ENCODE results near the gene CBFA2T3. TPM values are rescaled to one million over a fixed set of nuclear protein-coding genes. Genes with fewer than 3 reads are reported as not detected.

CBFA2T3 gene
- total RNA-seq, 6 experiments from 2014 or later = 2.5 to 9.8 (median 4.2) TPM

GRCh38 chr16:88943741-88944140 is 33.3 kb downstream of the CBFA2T3 start:
- DNase-seq (no peak), ATAC-seq (no peak)
- H3K4me1 ChIP-seq = no peaks in the 10 kb centered on the region
- H3K9me3 ChIP-seq = no peaks in the 10 kb centered on the region
- 83% methylated on average over 4 of the region's 20 CpGs for WGBS (ENCODE audit: insufficient coverage, low coverage, low lambda C conversion rate, missing lambda C conversion rate)
- H3K36me3 ChIP-seq = no peaks in the 10 kb centered on the region
- H3K27me3 ChIP-seq = peaks cover 0 to 12% of the 10 kb centered on the region in 2 donors
- no peak overlapping the region for H3K27ac ChIP-seq
- intact Hi-C loops (cut with DNase I) = loop anchor here in 1 of 2 donors (5.0 to 10.0 kb wide), 2 partner anchors 224 to 281 kb away; no protein-coding TSS in a partner anchor
- no peak overlapping the region for H3K4me3 ChIP-seq
- no peak for TF ChIP-seq CTCF (IDR thresholded peaks at IDR 0.05)
- no peak for TF ChIP-seq POLR2A (IDR thresholded peaks at IDR 0.05)

- Histone ChIP-seq H3K4me1 (no peaks in the 10 kb centered on the region), H3K36me3 (no peaks in the 10 kb centered on the region), H3K27ac (no peak overlapping the region), H3K9me3 (no peaks in the 10 kb centered on the region), H3K27me3 (peaks cover 0 to 12% of the 10 kb centered on the region in 2 donors), H3K4me3 (no peak overlapping the region)
- TF ChIP-seq POLR2A (IDR thresholded peaks at IDR 0.05) (no peak), CTCF (IDR thresholded peaks at IDR 0.05) (no peak)
- intact Hi-C loops (cut with DNase I) = loop anchor here in 1 of 2 donors (5.0 to 10.0 kb wide), 2 partner anchors 224 to 282 kb away; no protein-coding TSS in a partner anchor
- no peak for DNase-seq
- ATAC-seq = no peak
- WGBS (ENCODE audit: insufficient coverage, low coverage, low lambda C conversion rate, missing lambda C conversion rate) = 80% methylated on average over 3 of the region's 18 CpGs
Measured at GRCh38 chr16:88943131-88943664, 33.8 kb downstream of the CBFA2T3 start.

DNA sequence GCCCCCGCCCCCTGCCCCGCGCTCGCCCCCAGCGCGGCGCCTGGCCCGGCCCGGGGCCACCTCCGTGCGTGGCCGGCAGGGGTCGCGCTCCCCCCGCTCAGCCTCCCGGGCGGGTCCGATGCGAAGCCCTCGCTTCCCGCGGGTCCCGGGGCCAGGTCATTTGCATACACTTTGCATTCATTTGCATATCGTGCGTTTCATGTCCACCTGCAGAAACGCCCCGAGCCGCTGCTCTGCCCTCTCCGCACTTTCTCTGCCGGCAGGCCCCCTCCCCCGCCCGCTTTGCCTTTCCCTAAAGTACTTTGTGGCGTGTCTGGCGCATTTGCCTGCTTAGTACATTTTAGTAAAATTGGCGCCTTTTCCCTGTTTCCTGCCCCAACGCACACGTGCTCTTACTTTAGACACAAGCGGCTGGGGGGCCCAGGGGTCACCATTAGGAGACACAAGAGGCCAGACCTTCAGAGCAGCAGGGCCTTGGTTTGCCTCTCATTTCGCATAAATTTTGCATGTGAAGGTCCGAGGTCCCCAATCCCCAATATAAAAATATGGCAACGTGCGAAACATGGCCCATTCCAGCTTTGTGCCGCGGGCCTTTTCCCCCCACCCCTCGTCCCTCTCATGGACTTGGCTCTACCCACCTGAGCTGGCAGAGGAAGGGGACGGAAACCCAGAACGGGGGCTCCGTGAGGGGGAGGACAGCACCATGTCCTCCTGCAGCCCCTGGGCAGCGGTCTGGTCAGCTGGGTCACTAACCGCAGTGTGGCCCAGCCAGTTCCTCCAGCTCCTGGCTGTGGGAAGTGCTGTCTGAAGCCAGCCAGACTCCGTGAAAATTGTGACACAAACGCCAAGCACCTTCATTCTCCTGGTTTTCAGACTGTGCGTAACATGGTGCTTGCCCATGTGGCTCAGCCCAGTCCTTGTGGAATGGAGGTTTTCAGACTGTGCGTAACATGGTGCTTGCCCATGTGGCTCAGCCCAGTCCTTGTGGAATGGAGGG is 34.8 kb downstream of the CBFA2T3 start:
- Histone ChIP-seq H3K27ac (no peak overlapping the region), H3K4me3 (peak overlapping the region in 1 of 3 donors; percentile 42), H3K27me3 (peaks cover 0 to 12% of the 10 kb centered on the region in 2 donors), H3K36me3 (no peaks in the 10 kb centered on the region), H3K9me3 (no peaks in the 10 kb centered on the region), H3K4me1 (no peaks in the 10 kb centered on the region)
- no peak for TF ChIP-seq POLR2A (IDR thresholded peaks at IDR 0.05)
- peak; percentile 45 to 80 (median 52) for TF ChIP-seq CTCF (IDR thresholded peaks at IDR 0.05)
- DNase-seq = peak in 1 of 3 donors; percentile 51
- intact Hi-C loops (cut with DNase I) = loop anchor here in 1 of 2 donors (5.0 to 10.0 kb wide), 2 partner anchors 225 to 283 kb away; no protein-coding TSS in a partner anchor
- 34% methylated on average over 20 of the region's 54 CpGs for WGBS (ENCODE audit: insufficient coverage, low coverage, low lambda C conversion rate, missing lambda C conversion rate)
- ATAC-seq = peak; percentile 29 to 66 (median 62)

DNA sequence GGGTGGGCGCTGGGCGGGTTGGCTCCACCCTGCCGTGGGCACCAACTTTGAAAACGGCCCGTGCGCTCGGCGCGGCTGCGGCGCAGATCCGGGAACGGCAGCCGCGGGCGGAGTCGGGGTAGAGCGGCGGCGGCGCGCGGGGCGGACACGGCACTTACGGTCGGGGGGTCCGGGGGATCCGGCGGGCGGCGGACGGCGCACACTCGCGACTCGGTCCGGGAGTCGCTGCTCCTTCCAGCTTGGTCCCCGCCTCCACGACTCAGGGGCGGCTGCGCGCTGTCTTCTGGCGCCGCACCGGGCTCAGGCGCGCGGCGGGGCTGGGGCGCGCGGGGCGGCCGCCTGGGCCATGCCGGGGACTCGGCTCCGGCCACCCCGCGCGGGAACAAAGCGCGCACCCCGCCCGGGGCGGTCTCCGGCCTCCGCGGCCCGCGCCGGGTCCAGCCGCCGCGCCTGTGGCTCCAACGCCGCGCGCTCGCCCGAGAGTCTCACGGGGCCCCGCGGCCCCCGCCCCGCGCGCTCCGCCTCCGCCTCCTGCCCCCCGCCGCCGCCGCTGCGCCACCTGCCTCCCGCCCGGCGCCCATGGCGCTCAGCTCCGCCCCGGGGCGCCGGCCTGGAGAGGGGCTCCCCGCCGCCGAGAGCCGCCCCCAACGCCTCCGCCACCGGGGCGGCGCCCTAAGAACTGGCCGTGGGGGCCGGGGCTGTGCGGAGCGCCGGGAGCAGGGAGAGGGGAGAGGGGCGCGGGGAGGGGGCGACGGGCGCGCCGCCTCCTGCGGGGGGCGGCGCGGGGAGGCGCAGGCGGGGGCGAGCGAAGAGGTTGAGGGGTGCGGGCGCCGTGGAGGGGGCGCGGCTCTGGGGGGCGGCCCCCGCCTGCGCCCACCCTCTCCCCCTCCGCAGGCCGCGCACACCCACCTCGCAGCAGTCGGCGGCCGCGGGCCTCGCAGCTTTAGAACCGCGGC is 35.9 kb downstream of the CBFA2T3 start:
- H3K9me3 ChIP-seq = no peaks in the 10 kb centered on the region
- no peaks in the 10 kb centered on the region for H3K4me1 ChIP-seq
- intact Hi-C loops (cut with DNase I) = loop anchor here in 1 of 2 donors (5.0 to 10.0 kb wide), 2 partner anchors 226 to 284 kb away; no protein-coding TSS in a partner anchor
- ATAC-seq (no peak), DNase-seq (peak in 1 of 3 donors; percentile 59)
- H3K4me3 ChIP-seq = peak overlapping the region; percentile 9 to 42 (median 20)
- WGBS (ENCODE audit: insufficient coverage, low coverage, low lambda C conversion rate, missing lambda C conversion rate) = 0% methylated on average over 9 of the region's 152 CpGs
- H3K36me3 ChIP-seq = no peaks in the 10 kb centered on the region
- H3K27ac ChIP-seq = no peak overlapping the region
- H3K27me3 ChIP-seq = peaks cover 0 to 12% of the 10 kb centered on the region in 2 donors
- TF ChIP-seq POLR2A (IDR thresholded peaks at IDR 0.05) (no peak), CTCF (IDR thresholded peaks at IDR 0.05) (no peak)
